Measurements from ENCODE around the gene SCN3B.

SCN3B gene

GRCh38 chr11:123584737-123585136 lies 69.7 kb downstream of the SCN3B start:
- Histone ChIP-seq H3K79me1 (ENCODE audit: low read length) (no peaks in the 10 kb centered on the region), H3K18ac (ENCODE audit: low read length) (no peak overlapping the region), H3K79me2 (ENCODE audit: control insufficient read depth, insufficient read depth, low read length, poor library complexity) (no peaks in the 10 kb centered on the region), H3K4me2 (ENCODE audit: low read length) (no peak overlapping the region), H3K4ac (ENCODE audit: low read depth, low read length) (no peak overlapping the region), H2BK120ac (ENCODE audit: insufficient read depth, low read length, poor library complexity) (no peak overlapping the region), H2AK5ac (ENCODE audit: low read length) (no peak overlapping the region), H3K27ac (ENCODE audit: low read depth, low read length) (no peak overlapping the region), H3K4me1 (ENCODE audit: control insufficient read depth in 1 of 2, insufficient read depth in 2 of 2, low read length in 2 of 2) (peaks cover 9 to 11% of the 10 kb centered on the region in 2 experiments), H3K23ac (ENCODE audit: low read length) (no peak overlapping the region), H3K14ac (ENCODE audit: low read length) (no peak overlapping the region), H4K91ac (ENCODE audit: low read depth, low read length) (no peak overlapping the region), H3K36me3 (ENCODE audit: control insufficient read depth in 1 of 2, insufficient read depth in 2 of 2, low read length in 2 of 2) (no peaks in the 10 kb centered on the region), H2BK12ac (ENCODE audit: low read length) (no peak overlapping the region), H3K4me3 (ENCODE audit: low read depth, low read length) (no peak overlapping the region), H4K8ac (ENCODE audit: low read depth, low read length) (no peak overlapping the region), H3K9ac (ENCODE audit: low read length) (no peak overlapping the region), H3K27me3 (ENCODE audit: insufficient read depth, low read length) (no peaks in the 10 kb centered on the region), H3K9me3 (ENCODE audit: insufficient read depth, low read depth, low read length) (peaks cover 3% of the 10 kb centered on the region), H2AFZ (ENCODE audit: insufficient read depth, low read length, poor library complexity) (no peak overlapping the region), H4K12ac (ENCODE audit: low read depth, low read length) (no peak overlapping the region), H2BK5ac (ENCODE audit: low read depth, low read length, poor library complexity) (no peak overlapping the region)
- no peak for DNase-seq
- WGBS (ENCODE audit: extremely low coverage, insufficient coverage, insufficient read length): no CpG with 5 or more reads among the region's 7 CpGs

GRCh38 chr11:123584186-123584585 lies 70.2 kb downstream of the SCN3B start:
- Histone ChIP-seq H3K36me3 (ENCODE audit: control insufficient read depth in 1 of 2, insufficient read depth in 2 of 2, low read length in 2 of 2) (no peaks in the 10 kb centered on the region), H3K4ac (ENCODE audit: low read depth, low read length) (no peak overlapping the region), H2BK5ac (ENCODE audit: low read depth, low read length, poor library complexity) (no peak overlapping the region), H2AFZ (ENCODE audit: insufficient read depth, low read length, poor library complexity) (no peak overlapping the region), H2BK12ac (ENCODE audit: low read length) (no peak overlapping the region), H3K27ac (ENCODE audit: low read depth, low read length) (no peak overlapping the region), H3K18ac (ENCODE audit: low read length) (no peak overlapping the region), H3K9me3 (ENCODE audit: insufficient read depth, low read depth, low read length) (peaks cover 3% of the 10 kb centered on the region), H3K9ac (ENCODE audit: low read length) (no peak overlapping the region), H3K4me3 (ENCODE audit: low read depth, low read length) (no peak overlapping the region), H4K8ac (ENCODE audit: low read depth, low read length) (no peak overlapping the region), H3K79me2 (ENCODE audit: control insufficient read depth, insufficient read depth, low read length, poor library complexity) (no peaks in the 10 kb centered on the region), H3K4me2 (ENCODE audit: low read length) (no peak overlapping the region), H3K27me3 (ENCODE audit: insufficient read depth, low read length) (no peaks in the 10 kb centered on the region), H3K23ac (ENCODE audit: low read length) (no peak overlapping the region), H4K12ac (ENCODE audit: low read depth, low read length) (no peak overlapping the region), H4K91ac (ENCODE audit: low read depth, low read length) (no peak overlapping the region), H3K14ac (ENCODE audit: low read length) (no peak overlapping the region), H3K4me1 (ENCODE audit: control insufficient read depth in 1 of 2, insufficient read depth in 2 of 2, low read length in 2 of 2) (peaks cover 9 to 11% of the 10 kb centered on the region in 2 experiments), H3K79me1 (ENCODE audit: low read length) (no peaks in the 10 kb centered on the region), H2BK120ac (ENCODE audit: insufficient read depth, low read length, poor library complexity) (no peak overlapping the region), H2AK5ac (ENCODE audit: low read length) (no peak overlapping the region)
- WGBS (ENCODE audit: extremely low coverage, insufficient coverage, insufficient read length): no CpG with 5 or more reads among the region's 4 CpGs
- DNase-seq: no peak

- no peaks in the 10 kb centered on the region for H3K79me1 ChIP-seq (ENCODE audit: low read length)
- H3K27ac ChIP-seq (ENCODE audit: low read depth, low read length): no peak overlapping the region
- H3K4me1 ChIP-seq (ENCODE audit: control insufficient read depth in 1 of 2, insufficient read depth in 2 of 2, low read length in 2 of 2): peaks cover 9 to 11% of the 10 kb centered on the region in 2 experiments
- H3K18ac ChIP-seq (ENCODE audit: low read length): no peak overlapping the region
- no peaks in the 10 kb centered on the region for H3K36me3 ChIP-seq (ENCODE audit: control insufficient read depth in 1 of 2, insufficient read depth in 2 of 2, low read length in 2 of 2)
- no peak overlapping the region for H3K4ac ChIP-seq (ENCODE audit: low read depth, low read length)
- no peak overlapping the region for H2BK120ac ChIP-seq (ENCODE audit: insufficient read depth, low read length, poor library complexity)
- H4K8ac ChIP-seq (ENCODE audit: low read depth, low read length): no peak overlapping the region
- no peak overlapping the region for H3K14ac ChIP-seq (ENCODE audit: low read length)
- no peak overlapping the region for H2AK5ac ChIP-seq (ENCODE audit: low read length)
- H3K4me3 ChIP-seq (ENCODE audit: low read depth, low read length): peak overlapping the region; percentile 27
- H2BK12ac ChIP-seq (ENCODE audit: low read length): no peak overlapping the region
- H4K91ac ChIP-seq (ENCODE audit: low read depth, low read length): no peak overlapping the region
- H3K79me2 ChIP-seq (ENCODE audit: control insufficient read depth, insufficient read depth, low read length, poor library complexity): no peaks in the 10 kb centered on the region
- no CpG with 5 or more reads among the region's 12 CpGs for WGBS (ENCODE audit: extremely low coverage, insufficient coverage, insufficient read length)
- H2BK5ac ChIP-seq (ENCODE audit: low read depth, low read length, poor library complexity): no peak overlapping the region
- H2AFZ ChIP-seq (ENCODE audit: insufficient read depth, low read length, poor library complexity): no peak overlapping the region
- peak overlapping the region; percentile 41 for H3K23ac ChIP-seq (ENCODE audit: low read length)
- no peak overlapping the region for H4K12ac ChIP-seq (ENCODE audit: low read depth, low read length)
- no peak for DNase-seq
- H3K9ac ChIP-seq (ENCODE audit: low read length): no peak overlapping the region
- H3K9me3 ChIP-seq (ENCODE audit: insufficient read depth, low read depth, low read length): peaks cover 3% of the 10 kb centered on the region
- H3K4me2 ChIP-seq (ENCODE audit: low read length): no peak overlapping the region
- H3K27me3 ChIP-seq (ENCODE audit: insufficient read depth, low read length): no peaks in the 10 kb centered on the region
These were observed 71.4 kb downstream of the SCN3B start for GRCh38 chr11:123582992-123583504.

GRCh38 chr11:123581651-123582399 lies 72.6 kb downstream of the SCN3B start:
- Histone ChIP-seq H3K18ac (ENCODE audit: low read length) (no peak overlapping the region), H3K14ac (ENCODE audit: low read length) (no peak overlapping the region), H4K12ac (ENCODE audit: low read depth, low read length) (no peak overlapping the region), H3K36me3 (ENCODE audit: control insufficient read depth in 1 of 2, insufficient read depth in 2 of 2, low read length in 2 of 2) (no peaks in the 10 kb centered on the region), H3K4me2 (ENCODE audit: low read length) (no peak overlapping the region), H2BK5ac (ENCODE audit: low read depth, low read length, poor library complexity) (no peak overlapping the region), H3K4me1 (ENCODE audit: control insufficient read depth in 1 of 2, insufficient read depth in 2 of 2, low read length in 2 of 2) (peaks cover 7 to 9% of the 10 kb centered on the region in 2 experiments), H2BK12ac (ENCODE audit: low read length) (no peak overlapping the region), H4K91ac (ENCODE audit: low read depth, low read length) (no peak overlapping the region), H3K27ac (ENCODE audit: low read depth, low read length) (no peak overlapping the region), H2BK120ac (ENCODE audit: insufficient read depth, low read length, poor library complexity) (no peak overlapping the region), H3K9me3 (ENCODE audit: insufficient read depth, low read depth, low read length) (peaks cover 3% of the 10 kb centered on the region), H2AK5ac (ENCODE audit: low read length) (no peak overlapping the region), H4K8ac (ENCODE audit: low read depth, low read length) (no peak overlapping the region), H3K27me3 (ENCODE audit: insufficient read depth, low read length) (no peaks in the 10 kb centered on the region), H3K79me2 (ENCODE audit: control insufficient read depth, insufficient read depth, low read length, poor library complexity) (no peaks in the 10 kb centered on the region), H3K4me3 (ENCODE audit: low read depth, low read length) (no peak overlapping the region), H3K9ac (ENCODE audit: low read length) (no peak overlapping the region), H3K4ac (ENCODE audit: low read depth, low read length) (no peak overlapping the region), H3K23ac (ENCODE audit: low read length) (no peak overlapping the region), H2AFZ (ENCODE audit: insufficient read depth, low read length, poor library complexity) (no peak overlapping the region), H3K79me1 (ENCODE audit: low read length) (no peaks in the 10 kb centered on the region)
- WGBS (ENCODE audit: extremely low coverage, insufficient coverage, insufficient read length): no CpG with 5 or more reads among the region's 22 CpGs
- no peak for DNase-seq

Data from trophoblast cell (in vitro differentiated cells and primary cell).